Measurements from ENCODE around the gene MUC2.

DNA sequence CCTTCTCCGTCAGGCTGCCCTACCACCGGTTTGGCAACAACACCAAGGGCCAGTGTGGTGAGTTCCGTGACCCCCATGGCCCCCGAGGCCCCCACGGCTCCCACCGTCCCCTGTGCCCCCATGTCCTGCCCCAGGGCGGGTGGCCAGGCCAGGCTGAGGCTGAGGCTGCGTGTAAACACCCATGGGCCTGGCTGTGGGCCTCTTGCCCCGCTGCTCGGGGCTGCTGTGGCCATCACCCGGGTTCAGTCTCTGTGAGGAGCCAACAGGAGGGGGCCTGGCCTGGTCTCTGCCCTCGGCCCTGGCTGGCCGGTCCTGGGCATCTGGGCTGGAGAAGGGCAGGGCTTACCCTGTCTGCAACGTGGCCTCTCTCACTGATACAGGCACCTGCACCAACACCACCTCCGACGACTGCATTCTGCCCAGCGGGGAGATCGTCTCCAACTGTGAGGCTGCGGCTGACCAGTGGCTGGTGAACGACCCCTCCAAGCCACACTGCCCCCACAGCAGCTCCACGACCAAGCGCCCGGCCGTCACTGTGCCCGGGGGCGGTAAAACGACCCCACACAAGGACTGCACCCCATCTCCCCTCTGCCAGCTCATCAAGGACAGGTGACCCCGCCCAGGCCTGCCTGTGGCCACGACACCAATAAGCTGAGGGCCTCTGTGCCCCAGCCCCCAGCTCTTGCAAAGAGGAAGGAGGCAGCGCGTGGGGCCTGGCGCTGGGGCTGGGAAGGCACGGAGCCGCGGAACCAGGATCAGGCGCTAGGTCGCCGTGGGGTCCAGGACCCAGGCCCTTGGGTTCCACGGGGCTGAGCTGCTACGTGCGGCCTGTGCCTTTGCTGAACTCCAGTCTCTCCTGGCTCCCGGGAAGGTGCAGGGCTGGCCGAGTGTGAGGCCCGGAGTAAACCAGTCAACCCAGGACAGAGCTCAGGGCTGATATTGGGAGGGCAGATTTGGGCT lies 29.0 kb downstream of the MUC2 start:
- no peak for TF ChIP-seq NR2C2 (CRISPR knock-in tag; IDR thresholded peaks at IDR 0.05)
- no peak for TF ChIP-seq NR2C2 (tag; IDR thresholded peaks at IDR 0.05)
- TF ChIP-seq GTF2A2 (tag; IDR thresholded peaks at IDR 0.05) = no peak
- no peak for TF ChIP-seq ESRRA (IDR thresholded peaks at IDR 0.05; ENCODE audit: borderline replicate concordance, low read depth)
- TF ChIP-seq, protein P1, sequence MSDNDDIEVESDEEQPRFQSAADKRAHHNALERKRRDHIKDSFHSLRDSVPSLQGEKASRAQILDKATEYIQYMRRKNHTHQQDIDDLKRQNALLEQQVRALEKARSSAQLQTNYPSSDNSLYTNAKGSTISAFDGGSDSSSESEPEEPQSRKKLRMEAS (CRISPR knock-in tag; IDR thresholded peaks at IDR 0.05) = no peak
